Stimulated activated CD8-positive, alpha-beta memory T cell treated with anti-CD3 and anti-CD28 coated beads, Interleukin-7, amount 100 ng/mL, for 48 hours (primary cell): Measurements from ENCODE around the gene IKZF2.

Experiments used
- DNase-seq, 2 donors: peaks; one replicate each; pipeline ENCODE4 v3.0.0-alpha.2; 2020; ENCODE audit warnings: low read depth in 1 of 2; ENCODE audit errors: extremely low read depth in 1 of 2

IKZF2 gene

GRCh38 chr2:213151437-213152064 is at the start of gene IKZF2:
IKZF2 (minus strand) TSS chr2:213151612; CDS start chr2:213148629, 2,983 bp downstream.
- peak; percentile 49 to 51 for DNase-seq

- no peak for DNase-seq
Observed at GRCh38 chr2:213199871-213200270, 48.5 kb upstream of the IKZF2 start.

GRCh38 chr2:213189001-213189899 is 37.8 kb upstream of the IKZF2 start:
- no peak for DNase-seq

DNA sequence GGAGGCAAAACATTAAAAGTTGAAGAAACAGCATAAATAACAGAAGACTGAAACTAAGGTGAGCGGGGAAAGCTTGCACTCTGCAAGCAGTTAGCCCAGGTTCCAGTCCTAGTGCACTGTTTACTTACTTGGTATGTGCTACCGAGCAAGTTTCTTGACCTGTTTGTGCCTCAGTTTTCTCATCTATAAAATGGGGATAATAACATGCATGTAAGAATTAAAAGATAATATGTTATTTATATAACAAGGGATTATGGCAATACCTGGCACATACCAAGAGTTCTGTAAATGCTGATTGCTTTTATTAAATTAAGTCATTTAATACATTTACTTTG is 37.1 kb upstream of the IKZF2 start:
- DNase-seq: no peak

GRCh38 chr2:213187833-213188532 is 36.6 kb upstream of the IKZF2 start:
- no peak for DNase-seq

DNA sequence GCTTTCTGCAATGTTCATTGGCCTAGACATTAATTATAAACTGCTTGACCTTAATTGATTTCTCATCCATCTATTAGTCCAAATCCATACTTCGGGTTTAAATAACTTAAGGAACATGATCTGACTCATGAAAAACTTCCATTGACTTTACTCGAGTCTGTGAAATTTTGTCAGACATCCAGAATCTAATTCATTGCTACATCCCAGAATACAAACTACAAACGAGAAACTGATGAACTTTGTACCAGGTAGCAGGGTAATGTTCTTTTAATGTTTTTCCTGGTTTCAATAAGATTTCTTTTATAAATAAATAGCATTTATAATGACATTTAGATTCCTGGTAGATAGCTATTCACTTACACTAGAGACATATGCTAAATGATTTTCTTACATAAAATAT is 36.0 kb upstream of the IKZF2 start:
- DNase-seq: no peak

DNA sequence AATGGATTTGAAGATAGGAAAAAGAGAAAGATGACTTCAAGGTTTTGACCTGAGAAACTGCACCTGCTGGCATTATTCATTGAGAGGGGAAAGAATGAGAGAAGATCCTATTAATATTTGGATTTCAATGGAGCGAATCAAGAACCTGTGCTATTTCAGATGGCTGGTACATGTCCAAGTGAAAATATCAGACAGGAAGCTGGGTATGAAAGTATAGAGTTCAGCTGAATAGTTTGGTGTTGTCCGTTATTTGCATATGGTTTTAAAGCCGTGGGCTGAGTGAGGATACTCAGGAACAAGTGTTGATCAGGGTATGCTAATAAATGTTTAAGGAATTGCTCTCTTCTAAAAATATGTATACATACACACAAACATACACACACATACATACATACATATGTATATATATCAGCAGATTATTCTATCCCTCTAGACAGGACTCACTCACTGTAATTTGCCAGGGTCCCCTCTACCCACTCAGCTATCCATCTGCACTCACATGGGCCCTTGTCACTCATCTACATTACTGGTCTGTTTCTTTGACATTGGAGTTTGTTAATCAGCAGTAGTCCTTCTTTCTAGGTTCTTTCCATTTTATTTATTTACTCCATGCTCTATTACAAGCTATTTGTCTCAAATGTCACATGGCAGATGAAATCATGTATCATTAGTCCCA is 33.9 kb upstream of the IKZF2 start:
- DNase-seq: no peak

DNA sequence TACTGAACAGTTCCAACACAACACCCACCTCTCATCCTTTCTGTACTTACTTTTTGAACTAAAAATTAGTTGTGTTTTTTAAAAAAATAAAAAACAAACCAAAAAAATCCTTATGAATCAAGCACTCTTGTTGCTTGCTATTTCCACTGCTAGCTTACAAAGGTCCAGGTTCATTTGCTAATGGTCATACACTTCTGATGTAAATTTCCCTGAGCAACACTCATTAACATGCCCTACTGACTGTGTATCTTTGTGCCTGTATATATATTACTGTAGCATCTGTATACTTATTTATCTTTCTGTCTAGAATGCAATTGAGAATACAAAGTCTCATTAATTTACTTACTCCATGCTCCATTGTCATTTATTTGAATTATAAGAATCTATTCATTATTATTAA is 30.3 kb upstream of the IKZF2 start:
- DNase-seq: no peak

GRCh38 chr2:213177679-213178078 is 26.3 kb upstream of the IKZF2 start:
- no peak for DNase-seq

- DNase-seq: no peak
Observed at GRCh38 chr2:213175673-213176247, 24.3 kb upstream of the IKZF2 start.

DNA sequence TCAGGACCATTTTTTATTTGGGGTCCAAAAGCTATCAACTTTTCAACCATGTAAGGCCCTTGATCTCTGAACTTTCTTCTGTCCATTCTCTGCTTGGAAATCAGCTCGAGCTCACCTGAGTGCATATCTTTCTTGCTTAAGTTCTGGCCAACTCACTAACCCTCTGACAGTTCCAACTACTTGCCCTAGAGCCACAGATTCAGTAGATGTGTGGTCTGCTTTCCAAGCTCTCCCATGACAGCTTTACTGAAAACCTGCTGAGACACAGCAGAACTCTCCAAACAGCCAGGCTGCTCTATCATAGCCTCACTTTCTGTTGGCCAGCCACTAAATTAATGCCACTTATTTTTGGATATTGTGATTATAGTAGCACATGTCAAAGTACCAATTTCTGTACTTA is 21.2 kb upstream of the IKZF2 start:
- DNase-seq: no peak

DNA sequence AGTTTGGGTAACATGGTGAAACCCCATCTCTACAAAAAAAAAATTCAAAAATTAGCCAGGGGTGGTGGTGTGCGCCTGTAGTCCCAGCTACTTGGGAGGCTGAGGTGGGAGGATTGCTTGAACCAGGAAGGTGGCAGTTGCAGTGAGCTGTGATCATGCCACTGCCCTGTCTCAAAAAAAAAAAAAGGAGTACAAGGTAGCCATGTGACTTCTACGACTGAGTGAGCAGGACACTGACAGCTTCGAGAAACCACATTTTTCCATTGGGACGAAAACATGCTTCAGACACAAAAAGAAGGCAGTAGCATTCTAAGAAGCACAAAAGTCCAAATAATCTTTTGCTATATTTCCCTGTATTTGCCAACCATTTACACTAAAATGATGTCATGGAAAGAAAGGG is 19.7 kb upstream of the IKZF2 start:
- DNase-seq: no peak

DNA sequence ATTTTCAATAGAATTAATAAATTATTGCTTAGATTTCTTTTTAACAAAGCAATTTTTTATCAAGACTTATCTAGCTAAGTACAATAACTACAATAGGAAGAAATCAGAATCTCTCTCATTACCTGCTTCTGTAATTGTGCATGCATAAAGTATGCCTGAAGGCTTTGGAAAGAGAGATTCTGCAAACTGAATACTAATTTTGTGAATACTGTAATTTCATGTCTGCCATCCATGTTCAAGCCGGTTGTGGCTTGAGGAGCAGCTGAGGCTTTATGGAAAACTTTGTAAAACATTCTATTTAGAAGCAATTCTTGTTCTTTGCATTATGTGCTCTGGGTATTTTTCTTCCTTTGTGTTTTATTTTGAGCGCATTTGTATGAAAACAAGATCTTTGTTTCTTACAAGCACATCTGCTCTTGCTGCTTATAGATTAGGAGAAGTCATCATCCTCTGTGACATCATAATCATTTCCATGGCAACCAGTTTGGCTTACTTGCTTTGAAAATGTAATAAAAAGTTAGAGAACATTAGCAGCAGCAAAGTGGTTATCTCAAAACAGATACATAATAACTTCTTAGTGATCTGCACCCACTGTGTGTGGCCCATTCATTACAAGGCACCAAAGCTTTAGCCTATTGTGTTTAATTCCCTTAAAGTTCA is 16.0 kb upstream of the IKZF2 start:
- no peak for DNase-seq

DNA sequence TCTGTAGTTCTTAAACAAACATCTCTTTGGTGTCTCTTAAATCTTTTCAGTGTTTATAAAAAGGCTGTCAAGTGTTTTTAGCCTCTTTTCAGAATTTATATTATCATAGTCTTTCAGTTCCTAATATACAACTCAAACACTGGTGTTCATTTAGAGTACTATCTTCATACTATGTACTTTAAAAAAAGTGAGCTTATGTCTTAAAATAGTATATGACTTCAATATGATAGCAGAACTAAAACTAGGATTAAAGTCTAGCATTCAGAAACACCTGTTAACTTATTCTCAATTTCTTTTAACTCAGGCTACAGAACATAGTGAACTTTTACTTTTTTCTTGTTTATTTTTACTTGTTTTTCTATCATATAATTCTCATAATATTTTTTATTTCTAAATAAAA is 14.7 kb upstream of the IKZF2 start:
- no peak for DNase-seq

- DNase-seq: no peak
Observed at GRCh38 chr2:213164263-213164662, 12.9 kb upstream of the IKZF2 start.

DNA sequence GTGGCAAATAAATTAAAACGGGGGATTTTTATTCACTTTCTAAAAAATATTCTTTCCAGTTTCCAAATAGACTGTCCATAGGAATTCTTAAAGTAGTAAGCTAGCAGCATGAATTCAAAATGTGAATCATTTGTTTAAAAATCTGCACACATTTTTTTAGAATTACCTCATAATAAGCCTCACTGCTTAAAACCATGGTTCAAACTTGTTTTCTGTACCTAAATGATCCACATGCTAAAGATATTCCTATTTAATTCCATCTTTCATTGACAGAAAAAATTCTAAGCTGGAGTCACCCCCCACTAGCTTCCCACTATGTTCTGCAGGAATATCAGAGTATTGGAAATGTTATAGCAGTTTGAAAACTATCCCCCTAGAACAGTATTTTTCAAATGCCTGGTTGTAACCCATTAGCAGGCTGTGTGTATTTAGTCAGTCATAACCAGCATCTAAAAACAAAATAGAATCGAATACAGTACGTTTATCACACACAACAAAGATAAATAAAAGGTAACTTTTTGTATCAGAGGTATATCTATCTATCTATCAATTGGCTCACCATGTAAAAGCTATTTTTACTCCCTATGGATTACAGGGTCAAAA is 11.2 kb upstream of the IKZF2 start:
- no peak for DNase-seq

- DNase-seq: no peak
Observed at GRCh38 chr2:213161759-213162515, 10.5 kb upstream of the IKZF2 start.

- DNase-seq: no peak
Observed at GRCh38 chr2:213159768-213160167, 8.4 kb upstream of the IKZF2 start.

GRCh38 chr2:213157242-213157641 is 5.8 kb upstream of the IKZF2 start:
- DNase-seq: no peak
